ENCODE measurements around the gene TTC9B.

GRCh38 chr19:40229484-40229883 lies 11.3 kb upstream of the TTC9B start:
- TF ChIP-seq CTCF (IDR thresholded peaks at IDR 0.05): no peak
- TF ChIP-seq RNF2 (IDR thresholded peaks at IDR 0.05; ENCODE audit: borderline replicate concordance, low read depth): no peak
- no peak for TF ChIP-seq CHD2 (IDR thresholded peaks at IDR 0.05; ENCODE audit: low read length, partially characterized antibody)
- TF ChIP-seq, protein P1, sequence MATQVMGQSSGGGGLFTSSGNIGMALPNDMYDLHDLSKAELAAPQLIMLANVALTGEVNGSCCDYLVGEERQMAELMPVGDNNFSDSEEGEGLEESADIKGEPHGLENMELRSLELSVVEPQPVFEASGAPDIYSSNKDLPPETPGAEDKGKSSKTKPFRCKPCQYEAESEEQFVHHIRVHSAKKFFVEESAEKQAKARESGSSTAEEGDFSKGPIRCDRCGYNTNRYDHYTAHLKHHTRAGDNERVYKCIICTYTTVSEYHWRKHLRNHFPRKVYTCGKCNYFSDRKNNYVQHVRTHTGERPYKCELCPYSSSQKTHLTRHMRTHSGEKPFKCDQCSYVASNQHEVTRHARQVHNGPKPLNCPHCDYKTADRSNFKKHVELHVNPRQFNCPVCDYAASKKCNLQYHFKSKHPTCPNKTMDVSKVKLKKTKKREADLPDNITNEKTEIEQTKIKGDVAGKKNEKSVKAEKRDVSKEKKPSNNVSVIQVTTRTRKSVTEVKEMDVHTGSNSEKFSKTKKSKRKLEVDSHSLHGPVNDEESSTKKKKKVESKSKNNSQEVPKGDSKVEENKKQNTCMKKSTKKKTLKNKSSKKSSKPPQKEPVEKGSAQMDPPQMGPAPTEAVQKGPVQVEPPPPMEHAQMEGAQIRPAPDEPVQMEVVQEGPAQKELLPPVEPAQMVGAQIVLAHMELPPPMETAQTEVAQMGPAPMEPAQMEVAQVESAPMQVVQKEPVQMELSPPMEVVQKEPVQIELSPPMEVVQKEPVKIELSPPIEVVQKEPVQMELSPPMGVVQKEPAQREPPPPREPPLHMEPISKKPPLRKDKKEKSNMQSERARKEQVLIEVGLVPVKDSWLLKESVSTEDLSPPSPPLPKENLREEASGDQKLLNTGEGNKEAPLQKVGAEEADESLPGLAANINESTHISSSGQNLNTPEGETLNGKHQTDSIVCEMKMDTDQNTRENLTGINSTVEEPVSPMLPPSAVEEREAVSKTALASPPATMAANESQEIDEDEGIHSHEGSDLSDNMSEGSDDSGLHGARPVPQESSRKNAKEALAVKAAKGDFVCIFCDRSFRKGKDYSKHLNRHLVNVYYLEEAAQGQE (IDR thresholded peaks at IDR 0.05): no peak
- TF ChIP-seq POLR2A (IDR thresholded peaks at IDR 0.05; ENCODE audit: low read length): no peak
- no peak for TF ChIP-seq ESRRA (IDR thresholded peaks at IDR 0.05; ENCODE audit: borderline replicate concordance, low read length)
- TF ChIP-seq MYC (IDR thresholded peaks at IDR 0.05; ENCODE audit: borderline replicate concordance, low read length): no peak
- no peak for TF ChIP-seq ELK1 (IDR thresholded peaks at IDR 0.05; ENCODE audit: low read depth, low read length)
- no peak for TF ChIP-seq MAFK (IDR thresholded peaks at IDR 0.05; ENCODE audit: partially characterized antibody)
- no peak for TF ChIP-seq BHLHE40 (IDR thresholded peaks at IDR 0.05; ENCODE audit: low read depth, low read length)
- no peak for TF ChIP-seq FOSB (CRISPR knock-in tag; IDR thresholded peaks at IDR 0.05)
- TF ChIP-seq SREBF2 (IDR thresholded peaks at IDR 0.05): no peak
- no peak; the same call in 1 of the 2 replicates for TF ChIP-seq POLR2AphosphoS2 (conservative IDR thresholded peaks at IDR 0.05; ENCODE audit: low read length)

All from A549 (cell line).